GDM1 (cell line): ENCODE measurements around the gene TSEN2.

Experiments
- DNase-seq: peaks from one replicate; lab custom pipeline; 2025; lab: John Stamatoyannopoulos, UW

The TSEN2 gene

GRCh38 chr3:12553921-12554391, 69.7 kb downstream of the TSEN2 start:
- peak; percentile 45 for DNase-seq

- peak; percentile 12 for DNase-seq
Measured at GRCh38 chr3:12556314-12556689, 72.0 kb downstream of the TSEN2 start.

- DNase-seq, result peak; percentile 86
Measured at GRCh38 chr3:12556690-12557472, 72.6 kb downstream of the TSEN2 start, which contains the start of gene MKRN2. Gene MKRN2, plus strand, starts transcription at chr3:12557087. Its CDS starts 64 bp downstream, at chr3:12557151.

GRCh38 chr3:12557473-12558100, 73.3 kb downstream of the TSEN2 start:
- DNase-seq, result no peak

- no peak for DNase-seq
Measured at GRCh38 chr3:12558706-12559105, 74.4 kb downstream of the TSEN2 start.

- DNase-seq, result no peak
Measured at GRCh38 chr3:12559520-12559919, 75.2 kb downstream of the TSEN2 start.

GRCh38 chr3:12560505-12561190, 76.4 kb downstream of the TSEN2 start:
- no peak for DNase-seq

- DNase-seq, result no peak
Measured at GRCh38 chr3:12561397-12561796, 77.1 kb downstream of the TSEN2 start.

- DNase-seq, result no peak
Measured at GRCh38 chr3:12562451-12562850, 78.2 kb downstream of the TSEN2 start.

- DNase-seq, result no peak
Measured at GRCh38 chr3:12566976-12567375, 82.7 kb downstream of the TSEN2 start.

- DNase-seq, result no peak
Measured at GRCh38 chr3:12568747-12569146, 84.5 kb downstream of the TSEN2 start.

GRCh38 chr3:12569836-12570235, 85.6 kb downstream of the TSEN2 start:
- no peak for DNase-seq

- no peak for DNase-seq
Measured at GRCh38 chr3:12571986-12572385, 87.7 kb downstream of the TSEN2 start.

GRCh38 chr3:12574131-12574530, 89.9 kb downstream of the TSEN2 start:
- DNase-seq, result no peak

- DNase-seq, result no peak
Measured at GRCh38 chr3:12574661-12575060, 90.4 kb downstream of the TSEN2 start.

GRCh38 chr3:12577379-12577778, 93.1 kb downstream of the TSEN2 start:
- DNase-seq, result no peak

GRCh38 chr3:12578742-12579141, 94.5 kb downstream of the TSEN2 start:
- DNase-seq, result no peak

GRCh38 chr3:12579456-12579855, 95.2 kb downstream of the TSEN2 start:
- DNase-seq, result no peak

- DNase-seq, result no peak
Measured at GRCh38 chr3:12579905-12580304, 95.6 kb downstream of the TSEN2 start.

- DNase-seq, result no peak
Measured at GRCh38 chr3:12582730-12583129, 98.5 kb downstream of the TSEN2 start.
